ENCODE measurements around the gene RIT2.

The RIT2 gene

DNA sequence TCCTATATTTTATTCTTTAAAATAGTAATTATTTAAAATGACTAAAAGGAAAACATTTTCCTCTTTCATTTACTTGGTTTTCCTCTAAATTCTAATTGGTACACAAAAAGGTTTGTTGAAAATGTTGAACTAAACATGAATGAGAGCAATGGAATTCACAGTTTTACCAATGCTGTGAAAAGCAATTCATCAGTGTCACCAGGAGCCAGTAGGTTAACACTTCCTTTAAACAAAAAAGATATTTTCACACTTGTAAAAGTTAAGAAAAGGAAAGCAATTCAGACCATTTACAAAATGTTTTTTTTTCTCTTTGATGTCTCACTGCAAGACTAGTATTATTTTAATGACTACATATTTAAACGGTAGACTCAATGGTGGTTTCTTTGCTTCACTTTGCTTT, 341.6 kb downstream of the RIT2 start:
- Histone ChIP-seq H3K27ac (ENCODE audit: low read depth, low read length, poor library complexity, severe bottlenecking) (no peak overlapping the region), H4K20me1 (ENCODE audit: insufficient read depth, low read length) (no peaks in the 10 kb centered on the region), H3K4me3 (ENCODE audit: low read depth, low read length, poor library complexity, severe bottlenecking) (no peak overlapping the region), H2AFZ (ENCODE audit: low read length) (no peak overlapping the region), H3K4me1 (ENCODE audit: insufficient read depth, low read length, severe bottlenecking) (no peaks in the 10 kb centered on the region), H3F3A (ENCODE audit: insufficient read depth, low read length) (no peaks in the 10 kb centered on the region), H3K9me3 (ENCODE audit: low read length) (no peaks in the 10 kb centered on the region), H3K79me2 (ENCODE audit: insufficient read depth, low read length) (no peaks in the 10 kb centered on the region), H3K9me2 (ENCODE audit: low read depth, low read length) (no peaks in the 10 kb centered on the region), H3K27me3 (ENCODE audit: insufficient read depth, low read length) (no peaks in the 10 kb centered on the region), H3K4me2 (ENCODE audit: low read length) (no peak overlapping the region), H3K9ac (ENCODE audit: low read length) (no peak overlapping the region), H3K36me3 (ENCODE audit: insufficient read depth, low read length) (no peaks in the 10 kb centered on the region)
- TF ChIP-seq, protein P1, sequence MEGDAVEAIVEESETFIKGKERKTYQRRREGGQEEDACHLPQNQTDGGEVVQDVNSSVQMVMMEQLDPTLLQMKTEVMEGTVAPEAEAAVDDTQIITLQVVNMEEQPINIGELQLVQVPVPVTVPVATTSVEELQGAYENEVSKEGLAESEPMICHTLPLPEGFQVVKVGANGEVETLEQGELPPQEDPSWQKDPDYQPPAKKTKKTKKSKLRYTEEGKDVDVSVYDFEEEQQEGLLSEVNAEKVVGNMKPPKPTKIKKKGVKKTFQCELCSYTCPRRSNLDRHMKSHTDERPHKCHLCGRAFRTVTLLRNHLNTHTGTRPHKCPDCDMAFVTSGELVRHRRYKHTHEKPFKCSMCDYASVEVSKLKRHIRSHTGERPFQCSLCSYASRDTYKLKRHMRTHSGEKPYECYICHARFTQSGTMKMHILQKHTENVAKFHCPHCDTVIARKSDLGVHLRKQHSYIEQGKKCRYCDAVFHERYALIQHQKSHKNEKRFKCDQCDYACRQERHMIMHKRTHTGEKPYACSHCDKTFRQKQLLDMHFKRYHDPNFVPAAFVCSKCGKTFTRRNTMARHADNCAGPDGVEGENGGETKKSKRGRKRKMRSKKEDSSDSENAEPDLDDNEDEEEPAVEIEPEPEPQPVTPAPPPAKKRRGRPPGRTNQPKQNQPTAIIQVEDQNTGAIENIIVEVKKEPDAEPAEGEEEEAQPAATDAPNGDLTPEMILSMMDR (IDR thresholded peaks at IDR 0.05; ENCODE audit: low read length), result no peak
- no peak for TF ChIP-seq EZH2 (IDR thresholded peaks at IDR 0.05; ENCODE audit: borderline replicate concordance, low read length)

DNA sequence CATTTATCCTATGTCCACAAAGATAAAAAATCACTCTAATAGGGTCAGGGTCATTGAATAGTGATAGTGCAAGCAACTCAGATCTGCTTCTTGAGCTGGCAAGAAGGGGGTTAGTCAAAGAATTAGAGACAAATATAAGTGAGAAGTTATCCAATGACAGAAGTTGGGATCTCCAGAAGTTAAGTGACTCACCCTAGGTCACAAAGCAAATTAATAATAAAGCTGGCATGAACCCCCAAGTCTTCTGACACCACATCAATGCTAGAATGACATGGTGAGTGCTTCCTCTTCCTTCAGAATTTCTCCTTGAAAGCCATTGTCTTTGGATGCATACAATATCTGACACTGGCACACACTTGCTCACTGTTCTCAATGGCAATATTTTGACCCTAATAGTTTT, 343.5 kb downstream of the RIT2 start:
- Histone ChIP-seq H3F3A (ENCODE audit: insufficient read depth, low read length) (no peaks in the 10 kb centered on the region), H3K27ac (ENCODE audit: low read depth, low read length, poor library complexity, severe bottlenecking) (no peak overlapping the region), H3K9me3 (ENCODE audit: low read length) (no peaks in the 10 kb centered on the region), H3K4me2 (ENCODE audit: low read length) (no peak overlapping the region), H3K27me3 (ENCODE audit: insufficient read depth, low read length) (no peaks in the 10 kb centered on the region), H3K4me1 (ENCODE audit: insufficient read depth, low read length, severe bottlenecking) (no peaks in the 10 kb centered on the region), H2AFZ (ENCODE audit: low read length) (no peak overlapping the region), H3K36me3 (ENCODE audit: insufficient read depth, low read length) (no peaks in the 10 kb centered on the region), H3K9me2 (ENCODE audit: low read depth, low read length) (no peaks in the 10 kb centered on the region), H3K79me2 (ENCODE audit: insufficient read depth, low read length) (no peaks in the 10 kb centered on the region), H3K9ac (ENCODE audit: low read length) (no peak overlapping the region), H3K4me3 (ENCODE audit: low read depth, low read length, poor library complexity, severe bottlenecking) (no peak overlapping the region), H4K20me1 (ENCODE audit: insufficient read depth, low read length) (no peaks in the 10 kb centered on the region)
- TF ChIP-seq, protein P1 (IDR thresholded peaks at IDR 0.05; ENCODE audit: low read length), result no peak
- no peak for TF ChIP-seq EZH2 (IDR thresholded peaks at IDR 0.05; ENCODE audit: borderline replicate concordance, low read length)

DNA sequence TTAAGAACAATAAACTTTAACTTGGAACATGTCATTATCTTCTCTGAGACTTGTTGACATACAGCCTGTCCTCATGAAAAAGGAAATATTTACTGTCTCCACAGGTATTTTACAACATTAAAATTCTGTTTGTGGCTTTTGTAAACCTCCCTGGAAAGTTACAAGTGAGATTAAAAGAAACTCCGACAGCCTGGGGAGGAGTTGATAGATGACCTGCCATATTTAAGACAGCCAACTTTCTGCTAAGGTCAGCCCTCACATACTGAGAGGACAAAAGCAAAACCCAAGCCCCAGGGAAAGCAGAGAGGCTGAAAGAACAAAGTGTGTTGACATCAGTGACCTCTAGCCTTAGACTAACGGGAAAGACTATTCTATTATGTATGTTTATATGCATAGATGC, 350.2 kb downstream of the RIT2 start:
- Histone ChIP-seq H3K27ac (ENCODE audit: low read depth, low read length, poor library complexity, severe bottlenecking) (no peak overlapping the region), H2AFZ (ENCODE audit: low read length) (no peak overlapping the region)
- TF ChIP-seq, protein P1 (IDR thresholded peaks at IDR 0.05; ENCODE audit: low read length), result no peak
- no peak for TF ChIP-seq EZH2 (IDR thresholded peaks at IDR 0.05; ENCODE audit: borderline replicate concordance, low read length)

More for the DNA sequence above, 350.2 kb downstream of the RIT2 start:
- Histone ChIP-seq H3K79me2 (ENCODE audit: insufficient read depth, low read length) (no peaks in the 10 kb centered on the region), H4K20me1 (ENCODE audit: insufficient read depth, low read length) (no peaks in the 10 kb centered on the region), H3K36me3 (ENCODE audit: insufficient read depth, low read length) (no peaks in the 10 kb centered on the region), H3K27me3 (ENCODE audit: insufficient read depth, low read length) (no peaks in the 10 kb centered on the region), H3K9ac (ENCODE audit: low read length) (no peak overlapping the region), H3K4me1 (ENCODE audit: insufficient read depth, low read length, severe bottlenecking) (no peaks in the 10 kb centered on the region), H3K4me3 (ENCODE audit: low read depth, low read length, poor library complexity, severe bottlenecking) (no peak overlapping the region), H3F3A (ENCODE audit: insufficient read depth, low read length) (no peaks in the 10 kb centered on the region), H3K9me2 (ENCODE audit: low read depth, low read length) (no peaks in the 10 kb centered on the region), H3K9me3 (ENCODE audit: low read length) (no peaks in the 10 kb centered on the region), H3K4me2 (ENCODE audit: low read length) (no peak overlapping the region)

Measured in OCI-LY1 (cell line).